H1 (cell line): ENCODE measurements around the gene PSMC4. TPM values are rescaled to one million over a fixed set of nuclear protein-coding genes. Genes with fewer than 3 reads are reported as not detected.

Experiments
- CHD2 ChIP-seq: IDR thresholded peaks from 2 replicates; pipeline ENCODE4 v1.6.1; 2012; ENCODE audit warnings: low read length, improper control_type of control experiment
- EP300 ChIP-seq, 2 experiments: IDR thresholded peaks; 1 replicate in 1 of 2; 2 replicates in 1 of 2; pipeline ENCODE4 v1.6.1; 2011 to 2012; ENCODE audit warnings: low read depth in 2 of 2, low read length in 2 of 2, mild to moderate bottlenecking in 2 of 2, borderline replicate concordance in 1 of 2, inconsistent platforms in 1 of 2, moderate library complexity in 1 of 2
- HDAC2 ChIP-seq, 2 experiments: fragments of 300-600 bp in 1 of 2; sonication (generic) in 1 of 2; IDR thresholded peaks; 2 replicates each; pipeline ENCODE4 v1.6.1; 2011 to 2012; ENCODE audit warnings: low read depth in 2 of 2, low read length in 2 of 2, mild to moderate bottlenecking in 2 of 2, moderate library complexity in 2 of 2, borderline replicate concordance in 1 of 2, inconsistent platforms in 1 of 2
- HDAC6 ChIP-seq: IDR thresholded peaks from one replicate; pipeline ENCODE4 v1.7.1; 2012; ENCODE audit warnings: low read depth, mild to moderate bottlenecking, inconsistent platforms, low read length, moderate library complexity
- JUN ChIP-seq: IDR thresholded peaks from 2 replicates; pipeline ENCODE4 v1.6.1; 2011; ENCODE audit warnings: low read depth, mild to moderate bottlenecking, improper control_type of control experiment, low read length
- JUND ChIP-seq: IDR thresholded peaks from 2 replicates; pipeline ENCODE4 v1.6.1; 2011; ENCODE audit warnings: mild to moderate bottlenecking, improper control_type of control experiment, low read length
- KDM1A ChIP-seq: fragments of 200-600, 300-600 bp; sonication (generic); IDR thresholded peaks from 2 replicates; pipeline ENCODE4 v1.7.1; 2016; ENCODE audit warnings: mild to moderate bottlenecking, low read length, borderline replicate concordance
- KDM4A ChIP-seq: IDR thresholded peaks from one replicate; pipeline ENCODE4 v1.7.1; 2012; ENCODE audit warnings: low read depth, mild to moderate bottlenecking, moderate library complexity, low read length, inconsistent platforms; ENCODE audit not compliant: severe bottlenecking
- MAFK ChIP-seq: IDR thresholded peaks from 2 replicates; pipeline ENCODE4 v1.6.1; 2012; ENCODE audit warnings: low read depth, mild to moderate bottlenecking, improper control_type of control experiment, low read length
- PHF8 ChIP-seq: fragments of 200-600 bp; sonication (generic); conservative IDR thresholded peaks from 2 replicates; pipeline ENCODE4 v1.7.1; 2012; ENCODE audit warnings: low read depth, mild to moderate bottlenecking, inconsistent platforms, low read length, moderate library complexity
- SIN3A ChIP-seq, 2 experiments: IDR thresholded peaks in 1 of 2; conservative IDR thresholded peaks in 1 of 2; 2 replicates each; pipeline ENCODE4 v1.6.1; 2011 to 2012; ENCODE audit warnings: low read length in 2 of 2, improper control_type of control experiment in 1 of 2, low read depth in 1 of 2, mild to moderate bottlenecking in 1 of 2
- SP2 ChIP-seq: IDR thresholded peaks from 2 replicates; pipeline ENCODE4 v1.6.1; 2012; ENCODE audit warnings: mild to moderate bottlenecking, low read length, inconsistent platforms
- SP4 ChIP-seq: IDR thresholded peaks from 2 replicates; pipeline ENCODE4 v1.6.1; 2012; ENCODE audit warnings: low read length, inconsistent platforms
- TAF1 ChIP-seq: IDR thresholded peaks from 2 replicates; pipeline ENCODE4 v1.6.1; 2011; ENCODE audit warnings: mild to moderate bottlenecking, low read depth, low read length
- TAF7 ChIP-seq: optimal IDR thresholded peaks from 2 replicates; pipeline ENCODE3; 2011; ENCODE audit warnings: low read depth, mild to moderate bottlenecking, inconsistent platforms, low read length, moderate library complexity, borderline replicate concordance
- TCF12 ChIP-seq: IDR thresholded peaks from 2 replicates; pipeline ENCODE4 v1.6.1; 2011; ENCODE audit warnings: low read depth, mild to moderate bottlenecking, low read length
- polyA plus RNA-seq, 7 experiments: library from polyadenylated mRNA; depleted of rRNA in 3 of 7; stranded (reverse) in 5 of 7; unstranded in 2 of 7; fragments of >200 nt in 5 of 7; fragments of 200-250 nt in 2 of 7; gene quantifications; 1 replicate in 5 of 7; 2 replicates in 1 of 7; 4 replicates in 1 of 7; pipeline versions ENCODE4 v1.2.1 to v1.2.3, GENCODE V29; 2011 to 2013; ENCODE audit warnings: missing spikeins in 2 of 7, mixed read lengths in 2 of 7
- total RNA-seq: library from RNA; stranded (reverse); fragmentation: NEBNext Ultra II Directional; extraction: Animal tissue kit (Norgen Biotek cat#: 25700); gene quantifications from 2 replicates; pipeline ENCODE4 v1.2.1, GENCODE V29; 2021

The PSMC4 gene
- total and polyA plus RNA-seq, 2 of the 8 experiments (the other 6 are each of a cell fraction or from before 2014, with no cell fraction given), result 116 to 126 TPM

DNA sequence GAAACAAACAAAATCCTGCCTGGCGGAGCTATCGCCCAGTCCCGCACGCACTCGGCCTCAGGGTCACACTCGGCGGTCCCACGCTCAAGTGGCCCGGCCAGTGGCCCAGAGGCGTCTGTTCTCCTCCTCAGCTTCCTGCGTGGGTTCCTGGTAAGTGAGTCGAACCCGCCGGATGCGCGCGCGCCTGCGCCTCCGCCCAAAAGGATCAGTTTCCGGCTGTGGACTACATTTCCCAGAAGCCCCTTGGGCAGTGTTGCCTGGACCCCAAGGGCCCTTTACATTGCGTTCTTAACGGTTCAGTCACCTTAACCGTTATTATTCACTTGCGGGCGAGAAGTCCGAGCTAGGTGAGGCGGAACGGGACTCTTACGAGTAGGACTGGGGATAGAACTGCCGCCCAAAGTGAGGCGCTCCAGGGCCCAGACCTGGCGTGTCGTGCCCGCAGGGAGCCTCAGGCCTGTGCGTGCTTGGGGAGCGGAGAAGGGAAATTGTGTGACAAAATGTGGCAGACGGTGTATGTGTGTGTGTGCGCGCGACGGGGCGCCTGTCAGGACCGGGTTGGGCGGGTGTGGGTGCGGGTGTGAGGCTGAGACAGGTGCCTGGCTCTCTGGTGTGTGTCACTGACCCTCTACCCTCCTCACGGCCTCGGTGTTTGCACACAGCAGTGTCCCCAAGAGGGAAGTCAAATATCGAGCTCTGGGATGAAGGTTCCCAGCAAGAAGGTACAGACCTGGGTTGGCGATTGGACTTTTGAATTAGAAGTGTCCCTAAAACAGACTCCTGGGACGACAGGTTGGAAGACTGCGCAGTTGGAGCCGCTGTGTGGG is 26.1 kb downstream of the PSMC4 start, which contains the start of gene ZNF546 (continued):
- TF ChIP-seq HDAC2 (IDR thresholded peaks at IDR 0.05; ENCODE audit: borderline replicate concordance in 1 of 2, low read depth in 2 of 2, low read length in 2 of 2), result peak; percentile 92 to 99; a peak in 3 of 4 replicates
- TF ChIP-seq SIN3A (conservative IDR thresholded peaks at IDR 0.05 in 1 of 2, IDR thresholded peaks at IDR 0.05 in 1 of 2; ENCODE audit: low read depth in 1 of 2, low read length in 2 of 2), result peak in 1 of 2 experiments; percentile 38; a peak in 1 of 4 replicates
- TF ChIP-seq HDAC6, result no peak
- TF ChIP-seq TAF1, result peak; percentile 60; the same call in 1 of the 2 replicates
- TF ChIP-seq EP300 (IDR thresholded peaks at IDR 0.05; ENCODE audit: borderline replicate concordance in 1 of 2, low read depth in 2 of 2, low read length in 2 of 2), result no peak
- TF ChIP-seq TCF12, result peak; percentile 53; the same call in 1 of the 2 replicates
- 0 out of 2 replicates have a peak, but pooled peaks have one; percentile 16 for TF ChIP-seq CHD2
- TF ChIP-seq SP2, result no peak
- peak; percentile 99 for TF ChIP-seq KDM1A
- TF ChIP-seq TAF7, result no peak
- TF ChIP-seq PHF8, result peak; percentile 60
- TF ChIP-seq MAFK, result no peak
- no peak for TF ChIP-seq SP4
- TF ChIP-seq KDM4A, result peak; percentile 96
- no peak for TF ChIP-seq JUN
- TF ChIP-seq JUND, result peak; percentile 32; the same call in 1 of the 2 replicates
